SK-N-SH (cell line): ENCODE data around the gene AKAP6.

Experiments
- RXRA ChIP-seq: IDR thresholded peaks from 2 replicates; pipeline ENCODE4 v1.4.0; 2012; ENCODE audit warnings: low read depth, mild to moderate bottlenecking, borderline replicate concordance
- YY1 ChIP-seq: IDR thresholded peaks from 2 replicates; pipeline ENCODE4 v1.4.0; 2012; ENCODE audit warnings: low read depth, mild to moderate bottlenecking
- TF ChIP-seq, protein P1 (sequence below): fragments of 200-600 bp; sonication (generic); IDR thresholded peaks from 2 replicates; pipeline ENCODE4 v1.6.1; 2017; ENCODE audit warnings: antibody characterized with exemption, mild to moderate bottlenecking, moderate library complexity

DNA sequence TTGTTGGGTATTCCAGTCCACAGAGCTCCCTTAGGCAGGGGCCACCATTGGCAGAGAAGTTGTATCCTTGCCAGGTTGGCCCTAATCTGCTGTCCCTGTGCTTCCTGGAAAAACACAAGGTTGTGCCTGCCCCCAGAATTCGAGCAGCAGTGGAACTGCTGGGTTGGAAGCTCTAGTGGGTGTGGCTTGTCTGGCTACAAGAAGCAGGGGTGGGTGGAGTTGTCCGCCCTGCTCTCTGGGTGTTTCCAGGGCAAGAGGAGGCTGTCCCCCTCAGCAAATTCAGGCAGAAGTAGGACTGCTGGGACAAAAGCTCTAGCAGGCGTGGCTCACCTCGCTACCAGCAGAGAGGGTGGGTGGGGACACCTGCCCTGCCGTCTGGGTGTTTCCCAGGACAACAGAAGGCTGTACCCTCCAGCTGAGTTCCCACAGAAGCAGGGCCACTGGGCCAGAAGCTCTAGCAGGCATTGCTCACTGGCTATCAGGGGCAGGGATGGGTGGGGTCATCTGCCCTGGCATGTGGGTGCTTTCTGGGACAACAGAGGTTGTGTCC is 536.8 kb downstream of the AKAP6 start:
- TF ChIP-seq RXRA (no peak), YY1 (no peak)
- TF ChIP-seq, protein P1, sequence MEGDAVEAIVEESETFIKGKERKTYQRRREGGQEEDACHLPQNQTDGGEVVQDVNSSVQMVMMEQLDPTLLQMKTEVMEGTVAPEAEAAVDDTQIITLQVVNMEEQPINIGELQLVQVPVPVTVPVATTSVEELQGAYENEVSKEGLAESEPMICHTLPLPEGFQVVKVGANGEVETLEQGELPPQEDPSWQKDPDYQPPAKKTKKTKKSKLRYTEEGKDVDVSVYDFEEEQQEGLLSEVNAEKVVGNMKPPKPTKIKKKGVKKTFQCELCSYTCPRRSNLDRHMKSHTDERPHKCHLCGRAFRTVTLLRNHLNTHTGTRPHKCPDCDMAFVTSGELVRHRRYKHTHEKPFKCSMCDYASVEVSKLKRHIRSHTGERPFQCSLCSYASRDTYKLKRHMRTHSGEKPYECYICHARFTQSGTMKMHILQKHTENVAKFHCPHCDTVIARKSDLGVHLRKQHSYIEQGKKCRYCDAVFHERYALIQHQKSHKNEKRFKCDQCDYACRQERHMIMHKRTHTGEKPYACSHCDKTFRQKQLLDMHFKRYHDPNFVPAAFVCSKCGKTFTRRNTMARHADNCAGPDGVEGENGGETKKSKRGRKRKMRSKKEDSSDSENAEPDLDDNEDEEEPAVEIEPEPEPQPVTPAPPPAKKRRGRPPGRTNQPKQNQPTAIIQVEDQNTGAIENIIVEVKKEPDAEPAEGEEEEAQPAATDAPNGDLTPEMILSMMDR: no peak
